SU-DHL-6 (cell line): ENCODE results near the gene RAB3IP.

Experiments
- EZH2phosphoT487 ChIP-seq: fragments of 200-600 bp; sonication (generic), shearing (Covaris generic); conservative IDR thresholded peaks from 2 replicates; pipeline ENCODE4 v1.6.1; 2018; ENCODE audit warnings: mild to moderate bottlenecking, antibody characterized with exemption, low read length, moderate library complexity, mixed read lengths
- TF ChIP-seq, protein P1 (sequence below): fragments of 200-600 bp; sonication (generic); IDR thresholded peaks from one replicate; pipeline ENCODE4 v1.5.1; 2017; ENCODE audit warnings: antibody characterized with exemption, mild to moderate bottlenecking, low read length, moderate library complexity; ENCODE audit not compliant: insufficient read depth, poor library complexity, severe bottlenecking

DNA sequence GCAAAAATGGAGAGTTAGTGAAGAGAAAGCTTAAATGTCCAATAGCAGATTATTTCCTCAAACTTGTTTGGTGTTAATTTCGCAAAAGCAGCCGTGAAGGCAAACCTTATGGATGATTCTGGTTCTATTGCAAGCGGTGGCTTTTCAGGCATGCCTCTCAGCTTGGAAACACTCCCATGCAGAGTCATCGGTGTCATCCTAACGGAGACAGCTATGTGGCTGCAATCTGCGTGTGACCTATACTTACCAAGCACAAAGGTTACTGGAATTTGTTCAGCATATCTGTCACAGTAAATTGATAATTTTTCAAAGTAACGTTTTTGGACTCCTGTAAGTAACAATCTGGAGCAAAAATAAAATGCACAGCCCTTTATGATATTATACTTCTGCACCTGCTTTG is 44.5 kb upstream of the RAB3IP start:
- TF ChIP-seq, protein P1, sequence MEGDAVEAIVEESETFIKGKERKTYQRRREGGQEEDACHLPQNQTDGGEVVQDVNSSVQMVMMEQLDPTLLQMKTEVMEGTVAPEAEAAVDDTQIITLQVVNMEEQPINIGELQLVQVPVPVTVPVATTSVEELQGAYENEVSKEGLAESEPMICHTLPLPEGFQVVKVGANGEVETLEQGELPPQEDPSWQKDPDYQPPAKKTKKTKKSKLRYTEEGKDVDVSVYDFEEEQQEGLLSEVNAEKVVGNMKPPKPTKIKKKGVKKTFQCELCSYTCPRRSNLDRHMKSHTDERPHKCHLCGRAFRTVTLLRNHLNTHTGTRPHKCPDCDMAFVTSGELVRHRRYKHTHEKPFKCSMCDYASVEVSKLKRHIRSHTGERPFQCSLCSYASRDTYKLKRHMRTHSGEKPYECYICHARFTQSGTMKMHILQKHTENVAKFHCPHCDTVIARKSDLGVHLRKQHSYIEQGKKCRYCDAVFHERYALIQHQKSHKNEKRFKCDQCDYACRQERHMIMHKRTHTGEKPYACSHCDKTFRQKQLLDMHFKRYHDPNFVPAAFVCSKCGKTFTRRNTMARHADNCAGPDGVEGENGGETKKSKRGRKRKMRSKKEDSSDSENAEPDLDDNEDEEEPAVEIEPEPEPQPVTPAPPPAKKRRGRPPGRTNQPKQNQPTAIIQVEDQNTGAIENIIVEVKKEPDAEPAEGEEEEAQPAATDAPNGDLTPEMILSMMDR, result no peak
- TF ChIP-seq EZH2phosphoT487, result no peak
